GM19099 (cell line): ENCODE data around the gene OTC.

Experiments used
- POLR2A ChIP-seq: IDR thresholded peaks from 3 replicates; pipeline ENCODE4 v1.6.1; 2011; ENCODE audit warnings: low read depth; ENCODE audit not compliant: insufficient read length; ENCODE audit errors: extremely low read depth

Gene OTC

DNA sequence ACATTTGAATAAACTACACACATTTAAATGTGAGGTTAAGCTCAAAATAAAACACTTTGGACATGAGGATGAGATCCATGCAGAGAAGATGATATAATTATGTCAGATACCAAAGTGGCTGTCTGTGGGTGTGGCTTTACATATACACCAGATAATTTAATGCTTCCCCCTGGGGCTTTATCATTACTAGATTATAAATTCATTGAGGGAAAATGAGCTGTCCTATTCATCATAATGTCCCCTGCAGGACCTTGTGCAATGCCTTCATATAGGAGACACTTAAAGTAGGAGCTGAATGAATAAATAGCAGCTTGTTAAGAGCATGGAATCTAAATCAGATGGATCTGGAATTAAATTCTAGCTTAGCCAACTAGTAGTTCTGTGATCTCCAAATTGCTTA lies 49.7 kb downstream of the OTC start:
- no peak for TF ChIP-seq POLR2A

DNA sequence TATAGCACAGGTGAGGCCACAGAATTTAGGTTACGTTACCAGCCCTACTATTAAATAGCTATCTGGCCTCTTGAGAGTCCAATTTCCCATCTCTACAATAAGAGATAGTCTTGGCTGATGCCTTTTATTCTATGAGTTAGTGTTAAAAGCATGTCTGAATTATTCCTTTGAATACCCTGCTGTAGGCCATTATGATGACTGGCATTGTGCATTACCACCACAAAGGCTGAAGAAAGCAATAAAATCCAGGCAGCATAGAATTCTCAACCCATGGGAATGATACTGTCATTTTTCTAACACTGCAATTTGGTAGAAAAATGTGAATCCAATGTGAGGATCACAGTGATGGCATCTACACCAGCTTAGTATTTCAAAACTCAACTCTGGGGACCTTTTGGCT lies 51.4 kb downstream of the OTC start:
- no peak for TF ChIP-seq POLR2A

DNA sequence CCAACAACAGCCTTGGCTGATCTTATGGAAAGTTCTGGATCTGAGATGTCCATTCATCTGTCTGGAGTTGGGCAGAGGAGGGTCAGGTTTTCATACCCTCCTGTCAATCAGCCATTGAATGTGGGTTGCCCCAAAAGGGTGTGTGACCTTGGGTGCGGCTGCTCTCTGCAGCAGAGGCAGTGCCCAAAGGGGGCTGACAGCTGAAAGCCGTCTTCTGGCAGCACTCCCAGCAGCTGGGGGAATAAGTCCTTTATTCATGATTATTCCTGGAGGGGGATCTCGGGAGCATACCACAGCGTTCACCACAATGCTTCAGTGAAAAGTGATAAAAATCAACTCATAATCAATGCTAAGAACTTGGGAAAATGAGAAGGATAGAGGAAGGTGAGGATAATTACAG lies 54.7 kb downstream of the OTC start:
- TF ChIP-seq POLR2A = no peak

DNA sequence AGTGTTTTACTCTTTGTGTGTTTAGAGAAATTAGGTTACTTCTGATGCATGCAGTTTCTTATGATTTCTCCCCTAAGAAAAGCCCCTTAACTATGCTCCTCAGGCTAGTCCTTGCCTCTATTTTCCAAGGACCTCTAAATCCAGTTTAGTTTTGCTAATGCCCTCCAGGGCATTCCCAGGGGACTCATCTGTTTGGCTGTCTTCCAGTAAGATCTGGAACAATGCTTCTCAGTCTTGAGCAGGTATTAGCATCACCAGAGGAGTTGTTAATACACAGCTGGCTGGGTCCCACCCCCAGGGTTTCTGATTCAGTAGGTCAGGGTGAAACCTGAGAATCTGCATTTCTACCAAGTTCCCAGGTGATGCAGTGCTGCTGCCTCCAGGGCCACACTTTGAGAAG lies 56.9 kb downstream of the OTC start:
- no peak for TF ChIP-seq POLR2A

DNA sequence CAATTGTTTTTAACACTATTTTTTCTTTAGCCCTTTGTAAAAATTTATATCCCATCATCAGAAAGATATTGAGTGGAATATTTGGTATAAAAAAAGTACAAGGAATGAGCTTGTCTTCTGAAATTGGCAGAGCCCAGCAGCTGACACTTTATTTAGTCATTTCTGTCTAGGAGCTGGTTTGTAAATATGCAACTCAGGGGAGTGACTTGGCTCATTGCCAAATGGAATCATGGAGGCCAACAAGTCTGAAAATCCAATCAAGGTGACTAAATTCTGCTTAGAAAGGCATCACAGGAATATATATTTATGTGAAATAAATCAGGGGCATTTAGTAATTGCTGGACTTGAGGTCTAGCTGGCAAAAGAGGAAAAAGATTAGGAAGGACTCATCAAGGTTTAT lies 74.4 kb downstream of the OTC start:
- no peak for TF ChIP-seq POLR2A

DNA sequence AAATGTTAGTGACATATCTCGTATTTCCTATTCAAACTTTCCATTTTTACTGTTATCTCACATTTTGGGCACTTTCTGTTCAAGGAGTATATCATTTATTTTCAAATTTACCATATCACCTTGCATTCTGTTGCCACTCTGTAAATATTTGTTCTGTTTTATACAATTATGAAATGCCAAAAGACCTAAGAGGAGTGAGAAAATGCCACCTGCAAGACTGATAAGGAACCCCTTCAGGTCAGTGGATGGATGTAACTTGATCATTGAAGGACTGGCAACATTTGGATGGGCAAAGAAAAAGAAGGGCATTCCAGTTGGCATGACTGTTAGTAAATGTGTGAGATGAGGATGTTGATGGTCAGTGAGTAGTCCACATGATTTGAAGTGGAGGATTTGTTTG lies 79.1 kb downstream of the OTC start:
- no peak for TF ChIP-seq POLR2A

DNA sequence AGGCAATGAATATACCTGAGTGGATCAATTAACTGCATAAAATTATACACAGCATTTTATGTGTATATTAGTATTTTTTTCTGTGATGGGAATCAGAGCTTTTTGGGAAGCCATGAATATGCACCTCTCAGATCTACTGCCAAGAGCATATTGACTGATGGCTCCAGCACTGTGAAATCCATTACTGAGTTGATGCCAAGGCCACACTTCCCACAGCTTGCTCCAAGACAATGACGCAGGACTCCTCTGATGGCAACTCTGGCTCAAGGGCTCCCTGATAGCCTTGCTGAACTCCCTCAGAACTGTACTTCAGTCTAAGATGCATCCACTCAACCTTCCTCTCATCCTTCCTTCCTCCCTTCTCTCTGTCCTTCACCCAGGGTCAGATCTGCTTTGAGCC lies 82.7 kb downstream of the OTC start:
- TF ChIP-seq POLR2A = no peak

DNA sequence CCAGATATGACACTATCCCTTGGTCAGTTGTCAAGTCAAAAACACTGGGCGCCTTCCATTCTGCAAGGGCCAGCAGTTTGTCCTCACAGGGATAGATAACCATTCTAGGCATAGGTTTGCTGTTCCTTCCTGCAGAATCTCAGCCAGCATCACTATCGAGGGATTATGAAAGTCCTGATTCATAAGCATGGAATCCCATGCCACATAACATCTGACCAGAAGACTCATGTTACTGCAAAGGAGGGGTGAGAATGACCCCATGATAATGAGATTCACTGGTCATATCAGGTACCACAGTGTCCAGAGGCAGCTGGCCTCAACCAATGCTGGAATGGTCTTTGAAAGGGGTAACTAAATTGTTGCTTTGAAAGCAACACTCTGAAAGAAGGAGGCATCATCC lies 84.7 kb downstream of the OTC start:
- no peak for TF ChIP-seq POLR2A

DNA sequence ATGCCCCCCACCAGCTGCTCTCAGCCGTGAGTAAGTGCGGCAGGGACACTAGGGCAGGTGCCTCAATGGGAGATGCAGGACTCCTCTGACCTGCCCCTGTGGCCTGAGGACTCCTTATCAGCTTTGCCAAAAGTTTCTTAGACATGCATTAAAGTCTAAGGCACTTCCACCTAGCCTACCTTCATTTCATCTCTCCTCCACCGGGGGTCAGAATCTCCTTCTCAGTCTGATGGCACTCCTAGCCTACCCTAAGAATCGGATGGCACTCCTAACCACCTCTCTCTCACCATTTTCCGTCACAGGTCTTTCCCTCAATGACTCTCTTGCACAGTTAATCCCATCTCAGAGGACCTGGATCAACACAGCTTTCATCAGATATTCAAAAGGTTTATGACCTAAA lies 85.9 kb downstream of the OTC start:
- TF ChIP-seq POLR2A = no peak

DNA sequence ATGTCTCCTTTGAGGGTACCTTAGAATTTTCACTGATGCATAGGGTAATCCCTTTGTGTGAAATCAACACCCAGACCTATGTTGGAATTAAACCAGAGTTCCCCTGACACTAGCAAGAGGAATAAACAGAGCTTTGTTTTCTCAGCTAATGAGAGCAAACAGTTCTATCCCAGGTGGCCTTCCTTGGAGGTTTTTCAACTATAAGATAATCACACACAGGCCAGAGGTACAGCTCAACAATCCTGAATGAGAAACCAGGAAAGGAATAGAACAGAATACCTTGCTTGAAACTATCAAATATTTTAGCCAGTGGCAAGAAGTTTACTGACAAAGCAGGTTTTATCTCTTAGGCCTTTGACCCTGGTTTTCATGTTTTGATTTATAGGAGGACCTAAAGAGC lies 100.2 kb downstream of the OTC start:
- no peak for TF ChIP-seq POLR2A

DNA sequence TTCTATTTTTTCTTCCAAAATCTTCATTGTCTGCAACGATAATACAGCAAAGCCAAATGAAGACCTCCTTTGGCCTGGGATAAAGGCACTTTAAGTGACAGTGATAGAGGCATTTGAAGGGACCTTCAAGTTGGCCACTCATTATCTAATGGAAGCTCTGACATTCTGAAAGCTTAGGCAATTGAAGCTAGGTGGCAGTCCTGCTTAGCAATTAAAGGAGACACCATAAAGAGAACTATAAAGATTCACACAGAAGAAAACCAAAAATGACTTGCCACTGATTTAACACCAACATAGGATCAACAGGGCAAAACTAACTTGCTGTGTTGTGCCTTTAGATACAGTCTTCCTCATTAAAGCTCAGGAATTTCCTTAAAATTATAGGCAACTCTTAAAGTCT lies 105.7 kb downstream of the OTC start:
- TF ChIP-seq POLR2A = no peak

DNA sequence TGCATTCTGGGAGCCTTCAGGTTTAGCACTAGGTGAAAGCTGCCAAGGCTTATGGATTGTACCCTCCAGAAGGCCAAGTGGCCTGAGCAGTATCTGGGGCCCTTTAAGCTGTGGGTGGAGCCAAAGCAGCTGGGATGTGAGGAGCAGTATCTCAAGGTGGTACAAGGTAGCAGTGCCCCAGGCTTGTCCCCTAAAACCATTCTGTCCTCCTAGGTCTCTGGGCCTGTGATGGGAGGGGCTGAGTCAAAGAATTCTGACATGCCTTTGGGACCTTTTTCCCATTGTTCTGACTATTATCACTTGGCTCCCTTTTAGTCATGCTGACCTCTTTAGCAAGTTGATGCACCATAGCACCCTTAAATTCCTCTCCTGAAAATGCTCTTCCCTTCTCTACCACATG lies 109.9 kb downstream of the OTC start:
- no peak for TF ChIP-seq POLR2A

DNA sequence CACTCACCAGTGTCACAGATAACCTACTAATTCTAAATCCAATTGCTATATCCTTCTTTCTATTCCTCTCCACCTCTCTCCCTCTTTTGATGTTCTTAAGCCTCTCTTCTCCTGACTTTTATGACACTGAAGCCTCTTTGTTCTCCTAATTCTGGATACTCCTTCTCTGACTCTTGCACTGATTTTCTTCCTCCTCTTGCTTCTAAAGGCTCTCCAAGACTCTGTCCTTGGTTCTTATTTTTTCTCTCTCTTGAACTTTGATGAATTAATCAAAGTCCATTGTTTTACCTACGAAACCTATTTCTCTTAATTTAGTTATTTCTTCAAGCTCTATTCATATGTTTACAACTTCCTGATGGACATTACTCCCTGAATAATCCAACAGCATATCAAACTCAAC lies 113.3 kb downstream of the OTC start:
- TF ChIP-seq POLR2A = no peak

DNA sequence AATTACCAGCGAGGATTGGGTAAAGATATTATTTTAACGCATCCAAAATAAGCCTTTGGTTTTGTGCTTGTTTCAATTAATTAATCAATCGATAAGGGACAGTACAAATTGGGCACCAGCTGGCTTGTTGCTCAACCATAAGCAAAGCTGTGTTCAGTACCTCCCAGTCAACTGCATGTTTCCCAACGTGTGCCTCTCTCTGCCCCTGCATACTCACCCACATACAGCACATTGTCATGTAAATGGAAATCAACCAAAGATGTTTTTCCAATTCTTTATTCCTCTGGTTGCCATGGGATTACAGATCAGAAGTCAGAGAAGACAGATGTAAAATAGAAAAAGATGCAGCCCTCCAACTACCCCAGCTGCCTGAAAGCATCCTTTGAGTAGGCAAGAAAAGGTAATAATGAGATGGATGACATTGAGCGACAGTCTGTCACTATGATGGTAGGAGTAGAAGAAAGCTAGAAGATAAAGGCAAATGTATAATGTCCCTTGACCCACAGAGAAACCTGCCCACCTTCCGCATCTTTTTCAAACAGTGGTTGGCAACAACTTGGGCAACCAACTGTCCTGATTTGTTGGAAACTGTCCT lies 116.3 kb downstream of the OTC start:
- TF ChIP-seq POLR2A = no peak
